Jurkat, Clone E6-1 (cell line): Measurements from ENCODE around the gene TNFSF10.

Experiments
- DNase-seq: peaks from one replicate; pipeline ENCODE4 v3.0.0-alpha.2; 2011; ENCODE audit warnings: low read depth, low spot score
- H3K4me3 ChIP-seq: 2 replicates; pipeline ENCODE4 v1.5.1; 2011; ENCODE audit warnings: mild to moderate bottlenecking, low read length, control low read depth, moderate library complexity

TNFSF10 gene

DNA sequence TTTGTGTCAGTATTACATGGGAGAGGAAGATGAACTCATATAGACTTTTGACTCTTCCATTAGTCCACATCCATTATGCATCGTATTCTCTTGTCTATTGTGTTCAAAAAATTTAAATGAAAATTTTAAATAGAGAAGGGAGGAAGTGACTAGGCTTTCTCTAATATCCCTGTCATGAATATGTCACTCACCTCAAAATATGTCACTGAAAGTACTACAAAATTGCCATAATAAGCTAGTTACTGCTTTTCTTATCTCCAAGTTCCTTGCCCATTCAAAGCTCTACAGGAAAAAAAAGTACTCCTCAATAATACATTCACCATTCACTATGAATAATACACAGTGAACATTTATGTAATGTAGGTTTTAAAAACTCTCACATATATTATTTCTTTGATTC is 52.6 kb downstream of the TNFSF10 start:
- no peak for DNase-seq
- no peak overlapping the region for H3K4me3 ChIP-seq

DNA sequence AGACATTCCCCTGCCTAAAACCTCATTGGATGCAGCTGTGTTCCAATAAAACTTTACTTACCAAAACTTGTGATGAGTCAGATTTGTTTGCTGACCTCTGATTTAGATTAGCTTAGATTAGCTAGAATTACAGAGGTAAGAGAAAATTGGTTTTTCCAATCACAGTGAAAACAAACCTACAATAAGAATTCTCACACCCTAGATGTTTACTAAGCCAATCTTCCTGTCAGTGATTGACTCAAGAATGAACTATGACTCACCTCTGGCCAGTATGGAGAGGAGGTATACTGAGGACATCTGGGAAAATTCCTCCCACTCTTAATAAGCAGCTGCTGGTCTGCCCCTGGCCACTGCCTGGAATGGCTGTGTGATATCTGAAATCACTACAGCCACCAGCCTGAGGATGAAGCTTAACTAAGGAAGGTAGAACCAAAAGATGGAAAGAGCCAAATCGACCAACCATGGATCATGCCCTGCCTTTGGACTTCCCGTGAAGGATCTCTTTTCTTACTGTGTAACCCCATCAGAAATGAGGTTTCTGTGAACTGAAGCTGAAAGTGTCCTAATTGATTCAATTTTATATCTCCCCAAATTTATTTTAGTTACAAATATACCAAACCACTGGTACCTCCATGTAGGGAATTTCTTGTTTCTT is 55.9 kb downstream of the TNFSF10 start:
- H3K4me3 ChIP-seq: no peak overlapping the region
- no peak for DNase-seq

DNA sequence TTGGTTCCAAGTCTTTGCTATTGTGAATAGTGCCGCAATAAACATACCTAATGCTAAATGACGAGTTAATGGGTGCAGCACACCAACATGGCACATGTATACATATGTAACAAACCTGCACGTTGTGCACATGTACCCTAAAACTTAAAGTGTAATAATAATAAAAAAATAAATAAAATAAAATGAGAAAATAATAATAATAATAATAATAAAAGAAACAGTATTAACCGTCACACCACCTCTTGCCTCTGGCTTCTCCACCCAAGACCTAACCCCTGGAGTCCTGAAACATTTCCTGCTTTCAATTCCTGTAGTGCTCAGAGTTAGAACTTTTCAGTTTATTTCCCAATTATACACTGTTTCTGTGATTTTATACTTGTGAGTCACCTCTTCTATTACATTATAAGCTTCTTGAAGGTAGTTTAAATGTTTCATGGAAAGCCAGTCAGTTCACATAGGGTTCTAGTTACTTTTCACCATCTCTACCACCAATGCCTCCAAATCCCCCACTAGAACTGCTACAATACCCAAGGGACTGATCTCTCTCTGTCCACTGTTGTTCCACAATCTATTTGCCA is 56.6 kb downstream of the TNFSF10 start:
- H3K4me3 ChIP-seq: no peak overlapping the region
- DNase-seq: no peak

DNA sequence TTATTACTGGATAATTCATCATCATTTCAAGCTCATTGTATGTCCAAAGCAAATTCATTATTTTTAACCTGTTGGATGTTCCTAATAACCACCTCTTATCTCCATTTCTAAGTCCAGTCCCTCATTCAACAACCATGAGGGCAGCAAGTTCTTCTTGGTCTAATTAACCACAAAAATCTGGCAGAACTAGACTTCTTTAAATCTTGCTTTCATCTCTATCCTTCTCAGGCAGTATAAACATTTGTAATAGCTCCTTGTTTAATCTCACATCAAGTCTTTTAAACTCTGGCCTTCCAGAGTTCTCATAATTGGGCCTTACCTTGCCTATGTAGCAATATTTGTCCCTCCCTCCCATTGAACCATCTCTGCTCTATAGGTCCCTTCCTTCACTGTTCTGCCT is 57.9 kb downstream of the TNFSF10 start:
- no peak overlapping the region for H3K4me3 ChIP-seq
- DNase-seq: no peak

DNA sequence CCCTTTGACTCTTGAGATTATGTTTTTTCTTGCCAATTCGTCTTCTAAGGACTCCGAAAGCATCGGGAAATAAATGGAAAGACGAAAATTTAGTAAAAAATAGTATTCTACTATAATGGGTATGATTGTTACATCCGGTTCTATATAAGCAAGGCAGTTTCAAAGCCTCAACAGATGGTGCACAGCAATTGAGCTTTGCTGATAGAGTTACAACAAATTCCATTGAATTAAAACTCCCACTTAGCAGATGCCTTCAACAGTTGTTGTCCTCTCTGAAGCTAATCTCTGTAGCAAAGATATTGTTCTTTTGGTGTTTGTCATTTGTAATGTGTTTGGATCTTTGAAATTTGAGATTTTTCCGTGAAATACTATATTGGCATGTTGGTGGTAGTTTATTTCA is 58.9 kb downstream of the TNFSF10 start:
- H3K4me3 ChIP-seq: no peak overlapping the region
- DNase-seq: no peak

DNA sequence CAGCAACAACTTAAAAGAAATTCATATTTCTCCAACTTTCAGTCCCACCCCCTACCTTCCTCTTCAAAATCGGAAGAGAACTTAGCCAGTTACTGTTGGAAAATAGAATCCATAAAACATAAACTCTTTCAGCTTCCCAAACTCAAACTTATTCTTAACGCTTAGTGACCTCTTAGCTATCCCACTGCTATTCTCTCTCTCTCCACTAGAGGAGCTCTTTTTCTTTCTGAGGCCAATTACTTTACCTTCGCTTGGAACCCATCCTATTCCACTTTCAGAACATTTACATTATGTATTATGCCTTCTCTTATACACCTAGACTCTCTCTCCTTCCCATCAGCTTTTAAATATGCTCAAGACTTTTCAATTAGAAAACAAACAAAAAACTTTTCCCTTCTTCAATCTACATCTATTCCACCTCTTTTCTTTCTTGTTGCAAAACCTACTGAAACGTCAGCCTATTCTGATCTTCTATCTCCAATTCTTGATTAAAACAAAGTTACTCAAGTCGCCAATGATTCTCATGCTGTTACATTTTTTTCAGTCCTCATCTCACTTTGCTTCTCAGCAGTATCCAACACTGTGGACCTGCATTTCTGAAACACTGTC is 61.6 kb downstream of the TNFSF10 start:
- DNase-seq: peak; percentile 54
- H3K4me3 ChIP-seq: no peak overlapping the region

DNA sequence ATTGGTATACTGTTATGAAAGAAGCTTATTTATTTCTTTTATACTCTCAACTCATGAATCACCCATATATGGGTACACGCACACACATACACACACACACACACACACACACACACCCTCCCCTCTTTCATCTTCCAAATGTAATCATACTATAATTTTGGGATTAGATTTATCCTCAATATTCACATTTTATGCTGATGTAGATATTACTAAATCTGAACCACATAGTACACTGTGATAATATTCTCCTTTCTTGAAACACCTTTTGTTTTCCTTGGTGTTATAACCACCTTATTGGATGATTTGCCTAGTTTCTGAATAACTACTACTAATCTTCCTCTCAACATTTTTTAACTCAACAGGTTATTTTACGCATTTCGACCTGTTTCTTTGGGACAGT is 66.8 kb downstream of the TNFSF10 start:
- H3K4me3 ChIP-seq: no peak overlapping the region
- no peak for DNase-seq
